Neural cell (in vitro differentiated cells): ENCODE data around the gene PDK1. TPM values are rescaled to one million over a fixed set of nuclear protein-coding genes. Genes with fewer than 3 reads are reported as not detected.

ENCODE experiments used
- H2AFZ ChIP-seq: fragments of 200-600, 300-800 bp; sonication (generic), shearing (Covaris generic); 2 replicates; pipeline ENCODE4 v1.6.0; 2014; ENCODE audit warnings: low read depth, mild to moderate bottlenecking, antibody characterized with exemption, low read length, moderate library complexity
- H3F3A ChIP-seq: fragments of 200-600 bp; shearing (Covaris generic); 2 replicates; pipeline ENCODE4 v1.6.1; 2016; ENCODE audit warnings: mild to moderate bottlenecking, moderate library complexity, mixed read lengths, antibody characterized with exemption, low read length; ENCODE audit not compliant: insufficient read depth, poor library complexity, severe bottlenecking
- H3K27ac ChIP-seq: fragments of 200-600, 300-800 bp; sonication (generic), shearing (Covaris generic); 2 replicates; pipeline ENCODE4 v1.5.1; 2014; ENCODE audit warnings: mild to moderate bottlenecking, low read length, moderate library complexity
- H3K27me3 ChIP-seq: fragments of 300-800, 200-600 bp; sonication (generic), shearing (Covaris generic); 2 replicates; pipeline ENCODE4 v1.6.0; 2014; ENCODE audit warnings: mild to moderate bottlenecking, low read depth, low read length, moderate library complexity; ENCODE audit not compliant: insufficient read depth
- H3K36me3 ChIP-seq: fragments of 300-800, 200-600 bp; sonication (generic), shearing (Covaris generic); 2 replicates; pipeline ENCODE4 v1.5.1; 2014; ENCODE audit warnings: mild to moderate bottlenecking, antibody characterized with exemption, low read length, moderate library complexity; ENCODE audit not compliant: insufficient read depth
- H3K4me2 ChIP-seq: fragments of 300-800, 200-600 bp; sonication (generic), shearing (Covaris generic); 2 replicates; pipeline ENCODE4 v1.6.0; 2014; ENCODE audit warnings: mild to moderate bottlenecking, low read length
- H3K4me3 ChIP-seq: fragments of 300-800, 200-600 bp; sonication (generic), shearing (Covaris generic); 2 replicates; pipeline ENCODE4 v1.5.1; 2014; ENCODE audit warnings: mild to moderate bottlenecking, low read length, moderate library complexity
- H3K79me2 ChIP-seq: fragments of 200-600 bp; shearing (Covaris generic); replicated peaks from 2 replicates; pipeline ENCODE4 v1.6.0; 2014; ENCODE audit warnings: mild to moderate bottlenecking, low read length, moderate library complexity; ENCODE audit not compliant: insufficient read depth
- H3K9ac ChIP-seq: fragments of 300-800, 200-600 bp; sonication (generic), shearing (Covaris generic); 2 replicates; pipeline ENCODE4 v1.6.1; 2016; ENCODE audit warnings: mild to moderate bottlenecking, low read length, mixed read lengths
- H3K9me2 ChIP-seq: fragments of 200-600 bp; shearing (Covaris generic); 2 replicates; pipeline ENCODE4 v1.6.1; 2016; ENCODE audit warnings: mild to moderate bottlenecking, low read length, mixed read lengths; ENCODE audit not compliant: insufficient read depth
- H3K9me3 ChIP-seq: fragments of 200-600, 300-800 bp; sonication (generic), shearing (Covaris generic); 2 replicates; pipeline ENCODE4 v1.6.1; 2016; ENCODE audit warnings: mild to moderate bottlenecking, mixed run types, low read length, moderate library complexity, mixed read lengths
- H4K20me1 ChIP-seq: fragments of 200-600 bp; shearing (Covaris generic); 2 replicates; pipeline ENCODE4 v1.6.1; 2016; ENCODE audit warnings: mild to moderate bottlenecking, mixed run types; ENCODE audit not compliant: insufficient read depth
- EP300 ChIP-seq: fragments of 450-650 bp; conservative IDR thresholded peaks from 2 replicates; pipeline ENCODE4 v1.6.1; 2014; ENCODE audit warnings: antibody characterized with exemption, mild to moderate bottlenecking, moderate library complexity; ENCODE audit not compliant: poor library complexity, severe bottlenecking
- EZH2 ChIP-seq: fragments of 200-600, 300-800 bp; shearing (Covaris generic), sonication (generic); IDR thresholded peaks from 2 replicates; pipeline ENCODE4 v1.6.1; 2014; ENCODE audit warnings: antibody characterized with exemption, low read length, borderline replicate concordance, mild to moderate bottlenecking; ENCODE audit not compliant: insufficient read depth, poor library complexity, severe bottlenecking
- MXI1 ChIP-seq: fragments of 450-650 bp; conservative IDR thresholded peaks from 2 replicates; pipeline ENCODE4 v1.6.1; 2014; ENCODE audit warnings: antibody characterized with exemption, mild to moderate bottlenecking; ENCODE audit not compliant: poor library complexity, severe bottlenecking
- POLR2AphosphoS5 ChIP-seq: IDR thresholded peaks from 2 replicates; pipeline ENCODE4 v1.6.1; 2012
- RAD21 ChIP-seq: fragments of 450-650 bp; conservative IDR thresholded peaks from 2 replicates; pipeline ENCODE4 v1.6.1; 2014; ENCODE audit warnings: antibody characterized with exemption, mild to moderate bottlenecking, moderate library complexity
- REST ChIP-seq: IDR thresholded peaks from 2 replicates; pipeline ENCODE4 v1.6.1; 2012; ENCODE audit warnings: borderline replicate concordance
- SMC3 ChIP-seq: fragments of 450-650 bp; conservative IDR thresholded peaks from 2 replicates; pipeline ENCODE4 v1.6.1; 2014; ENCODE audit warnings: antibody characterized with exemption, mild to moderate bottlenecking, moderate library complexity; ENCODE audit not compliant: poor library complexity
- TAF1 ChIP-seq: IDR thresholded peaks from 2 replicates; pipeline ENCODE4 v1.6.1; 2012; ENCODE audit warnings: low read depth
- polyA plus RNA-seq: library from polyadenylated mRNA; depleted of rRNA; stranded (reverse); fragments of >200 nt; gene quantifications from 2 replicates; pipeline ENCODE4 v1.2.3, GENCODE V29; 2014
- TF ChIP-seq, protein P1 (sequence below): fragments of 450-650 bp; IDR thresholded peaks from 2 replicates; pipeline ENCODE4 v1.5.1; 2014; ENCODE audit warnings: antibody characterized with exemption, mild to moderate bottlenecking, moderate library complexity; ENCODE audit not compliant: poor library complexity, severe bottlenecking

PDK1 gene
- polyA plus RNA-seq, 1 donor from 2014 or later, result 10.8 TPM

DNA sequence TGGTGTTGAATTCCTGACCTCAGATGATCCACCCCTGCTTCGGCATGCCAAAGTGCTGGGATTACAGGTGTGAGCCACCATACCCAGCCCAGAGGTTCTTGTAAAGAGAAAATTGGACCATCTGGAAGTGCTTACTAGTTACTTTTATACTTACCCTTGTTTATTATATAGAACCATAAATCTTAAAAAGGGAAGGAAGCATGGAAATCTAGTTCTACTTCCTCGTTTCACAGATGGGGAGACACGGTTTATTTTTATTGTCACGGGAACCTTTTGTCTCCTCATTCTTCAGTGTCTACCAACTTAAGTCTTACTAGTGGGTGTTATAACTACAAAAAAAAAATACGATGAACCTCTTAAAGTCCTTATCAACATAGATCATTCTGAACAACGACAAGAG lies 45.8 kb upstream of the PDK1 start:
- TF ChIP-seq EP300 (no peak), POLR2AphosphoS5 (no peak), RAD21 (no peak), TAF1 (no peak), MXI1 (no peak), REST (no peak), SMC3 (no peak), EZH2 (no peak)
- TF ChIP-seq, protein P1, sequence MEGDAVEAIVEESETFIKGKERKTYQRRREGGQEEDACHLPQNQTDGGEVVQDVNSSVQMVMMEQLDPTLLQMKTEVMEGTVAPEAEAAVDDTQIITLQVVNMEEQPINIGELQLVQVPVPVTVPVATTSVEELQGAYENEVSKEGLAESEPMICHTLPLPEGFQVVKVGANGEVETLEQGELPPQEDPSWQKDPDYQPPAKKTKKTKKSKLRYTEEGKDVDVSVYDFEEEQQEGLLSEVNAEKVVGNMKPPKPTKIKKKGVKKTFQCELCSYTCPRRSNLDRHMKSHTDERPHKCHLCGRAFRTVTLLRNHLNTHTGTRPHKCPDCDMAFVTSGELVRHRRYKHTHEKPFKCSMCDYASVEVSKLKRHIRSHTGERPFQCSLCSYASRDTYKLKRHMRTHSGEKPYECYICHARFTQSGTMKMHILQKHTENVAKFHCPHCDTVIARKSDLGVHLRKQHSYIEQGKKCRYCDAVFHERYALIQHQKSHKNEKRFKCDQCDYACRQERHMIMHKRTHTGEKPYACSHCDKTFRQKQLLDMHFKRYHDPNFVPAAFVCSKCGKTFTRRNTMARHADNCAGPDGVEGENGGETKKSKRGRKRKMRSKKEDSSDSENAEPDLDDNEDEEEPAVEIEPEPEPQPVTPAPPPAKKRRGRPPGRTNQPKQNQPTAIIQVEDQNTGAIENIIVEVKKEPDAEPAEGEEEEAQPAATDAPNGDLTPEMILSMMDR, result no peak
- no peaks in the 10 kb centered on the region for H4K20me1 ChIP-seq
- H3K27ac ChIP-seq, result no peak overlapping the region
- peaks cover 5% of the 10 kb centered on the region for H3K9me3 ChIP-seq
- H3K79me2 ChIP-seq, result no peaks in the 10 kb centered on the region
- no peak overlapping the region for H3K9ac ChIP-seq
- no peaks in the 10 kb centered on the region for H3K9me2 ChIP-seq
- no peak overlapping the region for H3K4me3 ChIP-seq
- H3K36me3 ChIP-seq, result no peaks in the 10 kb centered on the region
- H3K4me2 ChIP-seq, result no peak overlapping the region
- H3K27me3 ChIP-seq, result no peaks in the 10 kb centered on the region
- no peaks in the 10 kb centered on the region for H3F3A ChIP-seq
- H2AFZ ChIP-seq, result no peak overlapping the region

- H3K4me2 ChIP-seq, result no peak overlapping the region
- H2AFZ ChIP-seq, result no peak overlapping the region
- no peaks in the 10 kb centered on the region for H3F3A ChIP-seq
- H4K20me1 ChIP-seq, result no peaks in the 10 kb centered on the region
- H3K9ac ChIP-seq, result no peak overlapping the region
- no peak overlapping the region for H3K27ac ChIP-seq
- H3K4me3 ChIP-seq, result no peak overlapping the region
- H3K9me3 ChIP-seq, result peaks cover 5% of the 10 kb centered on the region
- no peaks in the 10 kb centered on the region for H3K36me3 ChIP-seq
- H3K27me3 ChIP-seq, result no peaks in the 10 kb centered on the region
- TF ChIP-seq REST, result no peak
- TF ChIP-seq EZH2, result no peak
- TF ChIP-seq MXI1, result no peak
- TF ChIP-seq, protein P1, result no peak
- TF ChIP-seq EP300, result no peak
- TF ChIP-seq RAD21, result no peak
- TF ChIP-seq POLR2AphosphoS5, result no peak
- no peak for TF ChIP-seq TAF1
- no peak for TF ChIP-seq SMC3
- H3K9me2 ChIP-seq, result no peaks in the 10 kb centered on the region
- H3K79me2 ChIP-seq, result no peaks in the 10 kb centered on the region
These were observed 45.3 kb upstream of the PDK1 start for GRCh38 chr2:172510548-172510947.
